SK-N-MC (cell line): Measurements from ENCODE around the gene TEX14.

ENCODE experiments used
- EZH2 ChIP-seq: fragments of 200-600 bp; sonication (generic); IDR thresholded peaks from one replicate; pipeline ENCODE4 v1.6.1; 2017; ENCODE audit warnings: antibody characterized with exemption
- FOXP2 ChIP-seq: optimal IDR thresholded peaks from 2 replicates; pipeline ENCODE3; 2011; ENCODE audit warnings: mild to moderate bottlenecking, moderate library complexity; ENCODE audit not compliant: insufficient read depth; ENCODE audit errors: extremely low read length, control extremely low read depth
- POLR2AphosphoS5 ChIP-seq: IDR thresholded peaks from 2 replicates; pipeline ENCODE4 v1.6.1; 2012; ENCODE audit warnings: mild to moderate bottlenecking, low read depth, low read length, borderline replicate concordance

GRCh38 chr17:58535431-58535830 lies 156.4 kb downstream of the TEX14 start:
- no peak for TF ChIP-seq POLR2AphosphoS5
- TF ChIP-seq EZH2 = no peak
- no peak for TF ChIP-seq FOXP2
